GM12875 (cell line): ENCODE measurements around the gene TAS2R50.

Source experiments
- H3K4me3 ChIP-seq: one replicate; pipeline ENCODE4 v1.5.1; 2011; ENCODE audit warnings: low read depth, low read length, control low read depth
- TF ChIP-seq, protein P1 (sequence below): IDR thresholded peaks from 2 replicates; pipeline ENCODE4 v1.5.1; 2011; ENCODE audit warnings: low read depth, mild to moderate bottlenecking, control low read depth, inconsistent platforms, low read length, moderate library complexity, borderline replicate concordance; ENCODE audit not compliant: insufficient read depth

The TAS2R50 gene

DNA sequence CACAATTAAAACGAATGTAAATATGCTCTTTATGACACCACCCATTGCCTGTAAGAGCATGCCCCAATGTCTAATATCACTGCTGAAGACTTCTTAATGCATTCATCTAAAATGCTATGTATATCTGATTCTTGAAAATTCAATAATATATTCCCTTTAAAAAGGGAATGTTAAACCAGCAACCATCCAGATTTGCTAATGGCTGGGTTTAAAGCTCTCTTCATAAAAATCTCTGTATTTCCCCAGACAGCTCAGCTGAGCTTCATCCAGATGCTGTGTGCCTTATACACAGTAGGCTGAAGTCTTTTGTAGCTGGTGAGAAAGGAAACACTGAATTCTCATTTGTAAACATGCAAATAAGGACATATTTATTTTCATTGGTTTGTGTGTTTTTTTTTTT lies 47.5 kb downstream of the TAS2R50 start, which contains the start of gene TAS2R14:
Gene TAS2R14, minus strand, starts transcription at position 101 of the 400 bp plus-strand sequence. Its CDS starts 56 bp downstream, at position 45.
- TF ChIP-seq, protein P1, sequence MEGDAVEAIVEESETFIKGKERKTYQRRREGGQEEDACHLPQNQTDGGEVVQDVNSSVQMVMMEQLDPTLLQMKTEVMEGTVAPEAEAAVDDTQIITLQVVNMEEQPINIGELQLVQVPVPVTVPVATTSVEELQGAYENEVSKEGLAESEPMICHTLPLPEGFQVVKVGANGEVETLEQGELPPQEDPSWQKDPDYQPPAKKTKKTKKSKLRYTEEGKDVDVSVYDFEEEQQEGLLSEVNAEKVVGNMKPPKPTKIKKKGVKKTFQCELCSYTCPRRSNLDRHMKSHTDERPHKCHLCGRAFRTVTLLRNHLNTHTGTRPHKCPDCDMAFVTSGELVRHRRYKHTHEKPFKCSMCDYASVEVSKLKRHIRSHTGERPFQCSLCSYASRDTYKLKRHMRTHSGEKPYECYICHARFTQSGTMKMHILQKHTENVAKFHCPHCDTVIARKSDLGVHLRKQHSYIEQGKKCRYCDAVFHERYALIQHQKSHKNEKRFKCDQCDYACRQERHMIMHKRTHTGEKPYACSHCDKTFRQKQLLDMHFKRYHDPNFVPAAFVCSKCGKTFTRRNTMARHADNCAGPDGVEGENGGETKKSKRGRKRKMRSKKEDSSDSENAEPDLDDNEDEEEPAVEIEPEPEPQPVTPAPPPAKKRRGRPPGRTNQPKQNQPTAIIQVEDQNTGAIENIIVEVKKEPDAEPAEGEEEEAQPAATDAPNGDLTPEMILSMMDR, result no peak

GRCh38 chr12:10936506-10936905 lies 50.2 kb downstream of the TAS2R50 start:
- H3K4me3 ChIP-seq, result no peak overlapping the region
- TF ChIP-seq, protein P1, result no peak

More for the DNA sequence above, 47.5 kb downstream of the TAS2R50 start, which contains the start of gene TAS2R14:
- no peak within 1 kb of the TSS for H3K4me3 ChIP-seq
